Measurements from ENCODE around the gene MASP2. TPM values are rescaled to one million over a fixed set of nuclear protein-coding genes. Genes with fewer than 3 reads are reported as not detected.

The MASP2 gene
- total and polyA plus RNA-seq, 2 donors (not counting 1 experiment from before 2014, with no cell fraction given), result not detected

GRCh38 chr1:11057477-11057876 lies 10.4 kb upstream of the MASP2 start:
- Histone ChIP-seq H3K36me3 (ENCODE audit: control insufficient read depth, insufficient read depth, low read length) (peaks cover 17% of the 10 kb centered on the region), H3K9me3 (ENCODE audit: control insufficient read depth, insufficient read depth, low read depth, low read length) (no peaks in the 10 kb centered on the region), H3K27ac (ENCODE audit: insufficient read depth, low read length) (no peak overlapping the region), H3K27me3 (ENCODE audit: control insufficient read depth, insufficient read depth, low read length) (no peaks in the 10 kb centered on the region), H2AFZ (ENCODE audit: low read length) (no peak overlapping the region), H3K4me1 (ENCODE audit: control insufficient read depth, extremely low read depth, insufficient read depth, low read length) (no peaks in the 10 kb centered on the region), H3K4me3 (replicated peaks in 1 of 4; ENCODE audit: control extremely low read depth in 1 of 4, insufficient read depth in 1 of 4, low read depth in 3 of 4, low read length in 4 of 4) (no peak overlapping the region), H3K4me2 (ENCODE audit: extremely low read depth, insufficient read depth, low read length) (no peak overlapping the region), H3K9ac (ENCODE audit: insufficient read depth, low read length) (no peak overlapping the region), H3K79me2 (ENCODE audit: control insufficient read depth, insufficient read depth, low read length) (peaks cover 19% of the 10 kb centered on the region), H4K20me1 (ENCODE audit: control insufficient read depth, extremely low read depth, insufficient read depth, low read length) (no peaks in the 10 kb centered on the region)
- TF ChIP-seq, protein P1, sequence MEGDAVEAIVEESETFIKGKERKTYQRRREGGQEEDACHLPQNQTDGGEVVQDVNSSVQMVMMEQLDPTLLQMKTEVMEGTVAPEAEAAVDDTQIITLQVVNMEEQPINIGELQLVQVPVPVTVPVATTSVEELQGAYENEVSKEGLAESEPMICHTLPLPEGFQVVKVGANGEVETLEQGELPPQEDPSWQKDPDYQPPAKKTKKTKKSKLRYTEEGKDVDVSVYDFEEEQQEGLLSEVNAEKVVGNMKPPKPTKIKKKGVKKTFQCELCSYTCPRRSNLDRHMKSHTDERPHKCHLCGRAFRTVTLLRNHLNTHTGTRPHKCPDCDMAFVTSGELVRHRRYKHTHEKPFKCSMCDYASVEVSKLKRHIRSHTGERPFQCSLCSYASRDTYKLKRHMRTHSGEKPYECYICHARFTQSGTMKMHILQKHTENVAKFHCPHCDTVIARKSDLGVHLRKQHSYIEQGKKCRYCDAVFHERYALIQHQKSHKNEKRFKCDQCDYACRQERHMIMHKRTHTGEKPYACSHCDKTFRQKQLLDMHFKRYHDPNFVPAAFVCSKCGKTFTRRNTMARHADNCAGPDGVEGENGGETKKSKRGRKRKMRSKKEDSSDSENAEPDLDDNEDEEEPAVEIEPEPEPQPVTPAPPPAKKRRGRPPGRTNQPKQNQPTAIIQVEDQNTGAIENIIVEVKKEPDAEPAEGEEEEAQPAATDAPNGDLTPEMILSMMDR (conservative IDR thresholded peaks at IDR 0.05 in 1 of 2, IDR thresholded peaks at IDR 0.05 in 1 of 2; ENCODE audit: low read depth in 1 of 2, low read length in 2 of 2), result no peak
- no peak for TF ChIP-seq EZH2 (IDR thresholded peaks at IDR 0.05; ENCODE audit: low read length, missing control alignments)
- DNase-seq (ENCODE audit: low read depth in 2 of 2), result no peak

GRCh38 chr1:11056504-11056903 lies 9.5 kb upstream of the MASP2 start:
- Histone ChIP-seq H3K9me3 (ENCODE audit: control insufficient read depth, insufficient read depth, low read depth, low read length) (no peaks in the 10 kb centered on the region), H4K20me1 (ENCODE audit: control insufficient read depth, extremely low read depth, insufficient read depth, low read length) (no peaks in the 10 kb centered on the region), H3K27me3 (ENCODE audit: control insufficient read depth, insufficient read depth, low read length) (no peaks in the 10 kb centered on the region), H2AFZ (ENCODE audit: low read length) (no peak overlapping the region), H3K36me3 (ENCODE audit: control insufficient read depth, insufficient read depth, low read length) (peaks cover 14% of the 10 kb centered on the region), H3K4me3 (replicated peaks in 1 of 4; ENCODE audit: control extremely low read depth in 1 of 4, insufficient read depth in 1 of 4, low read depth in 3 of 4, low read length in 4 of 4) (no peak overlapping the region), H3K79me2 (ENCODE audit: control insufficient read depth, insufficient read depth, low read length) (peaks cover 16% of the 10 kb centered on the region), H3K27ac (ENCODE audit: insufficient read depth, low read length) (no peak overlapping the region), H3K4me2 (ENCODE audit: extremely low read depth, insufficient read depth, low read length) (no peak overlapping the region), H3K9ac (ENCODE audit: insufficient read depth, low read length) (no peak overlapping the region), H3K4me1 (ENCODE audit: control insufficient read depth, extremely low read depth, insufficient read depth, low read length) (no peaks in the 10 kb centered on the region)
- TF ChIP-seq, protein P1 (conservative IDR thresholded peaks at IDR 0.05 in 1 of 2, IDR thresholded peaks at IDR 0.05 in 1 of 2; ENCODE audit: low read depth in 1 of 2, low read length in 2 of 2), result no peak
- no peak for TF ChIP-seq EZH2 (IDR thresholded peaks at IDR 0.05; ENCODE audit: low read length, missing control alignments)
- no peak for DNase-seq (ENCODE audit: low read depth in 2 of 2)

DNA sequence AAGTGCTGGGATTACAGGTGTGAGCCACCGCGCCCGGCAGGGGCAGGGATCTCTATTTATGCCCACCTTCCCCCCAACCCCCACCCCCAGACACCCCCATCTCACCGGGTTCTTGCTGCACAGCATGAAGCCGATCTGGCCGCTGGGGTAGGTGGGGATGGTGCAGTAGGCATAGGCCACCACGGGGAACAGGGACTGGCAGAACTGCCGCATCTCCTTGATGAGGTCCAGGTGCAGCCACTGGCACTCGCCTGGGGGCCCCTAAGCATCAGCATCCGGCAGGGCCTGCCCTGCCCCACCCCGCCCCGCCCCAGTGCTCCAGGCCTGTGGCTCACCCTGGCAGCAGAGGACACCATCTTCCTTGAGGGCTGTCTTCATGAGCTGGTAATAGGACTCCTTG lies 8.6 kb upstream of the MASP2 start:
- Histone ChIP-seq H3K27ac (ENCODE audit: insufficient read depth, low read length) (no peak overlapping the region), H3K4me2 (ENCODE audit: extremely low read depth, insufficient read depth, low read length) (no peak overlapping the region), H2AFZ (ENCODE audit: low read length) (no peak overlapping the region), H3K79me2 (ENCODE audit: control insufficient read depth, insufficient read depth, low read length) (peaks cover 16% of the 10 kb centered on the region), H3K4me3 (replicated peaks in 1 of 4; ENCODE audit: control extremely low read depth in 1 of 4, insufficient read depth in 1 of 4, low read depth in 3 of 4, low read length in 4 of 4) (no peak overlapping the region), H3K36me3 (ENCODE audit: control insufficient read depth, insufficient read depth, low read length) (peaks cover 14% of the 10 kb centered on the region), H3K9ac (ENCODE audit: insufficient read depth, low read length) (no peak overlapping the region), H3K9me3 (ENCODE audit: control insufficient read depth, insufficient read depth, low read depth, low read length) (no peaks in the 10 kb centered on the region), H3K27me3 (ENCODE audit: control insufficient read depth, insufficient read depth, low read length) (no peaks in the 10 kb centered on the region), H3K4me1 (ENCODE audit: control insufficient read depth, extremely low read depth, insufficient read depth, low read length) (no peaks in the 10 kb centered on the region), H4K20me1 (ENCODE audit: control insufficient read depth, extremely low read depth, insufficient read depth, low read length) (no peaks in the 10 kb centered on the region)
- DNase-seq (ENCODE audit: low read depth in 2 of 2), result no peak
- no peak for TF ChIP-seq EZH2 (IDR thresholded peaks at IDR 0.05; ENCODE audit: low read length, missing control alignments)
- TF ChIP-seq, protein P1 (conservative IDR thresholded peaks at IDR 0.05 in 1 of 2, IDR thresholded peaks at IDR 0.05 in 1 of 2; ENCODE audit: low read depth in 1 of 2, low read length in 2 of 2), result no peak

All from fibroblast of lung (primary cell).